ENCODE results near the gene TAX1BP3.
A peak's percentile ranks its signal among the peaks of the same experiment; 100 is the strongest.
"Not testable (repeated sequence)": the region's sequence is repeated elsewhere in the genome, so short reads cannot be mapped to it uniquely, and the experiment has no call there.

Gene TAX1BP3

GRCh38 chr17:3704931-3705717, 36.7 kb upstream of the TAX1BP3 start:
- DNase-seq (ENCODE audit: low spot score): no peak
- no peak for TF ChIP-seq CTCF (IDR thresholded peaks at IDR 0.05; ENCODE audit: borderline replicate concordance, control extremely low read depth, extremely low read depth, insufficient read depth, missing control alignments)
- in situ Hi-C loops (cut with MboI; ENCODE audit: low sequenced_read_pairs, unreplicated experiment): no loop called here

GRCh38 chr17:3702041-3702539, 33.7 kb upstream of the TAX1BP3 start:
- in situ Hi-C loops (cut with MboI; ENCODE audit: low sequenced_read_pairs, unreplicated experiment): not testable (repeated sequence)

GRCh38 chr17:3699951-3700350, 31.6 kb upstream of the TAX1BP3 start:
- in situ Hi-C loops (cut with MboI; ENCODE audit: low sequenced_read_pairs, unreplicated experiment): no loop called here
- TF ChIP-seq CTCF (IDR thresholded peaks at IDR 0.05; ENCODE audit: borderline replicate concordance, control extremely low read depth, extremely low read depth, insufficient read depth, missing control alignments): no peak
- no peak for DNase-seq (ENCODE audit: low spot score)

More at GRCh38 chr17:3702041-3702539, 33.7 kb upstream of the TAX1BP3 start:
- not testable (repeated sequence) for DNase-seq (ENCODE audit: low spot score)

GRCh38 chr17:3698139-3698538, 29.8 kb upstream of the TAX1BP3 start:
- DNase-seq (ENCODE audit: low spot score): no peak
- in situ Hi-C loops (cut with MboI; ENCODE audit: low sequenced_read_pairs, unreplicated experiment): no loop called here
- no peak for TF ChIP-seq CTCF (IDR thresholded peaks at IDR 0.05; ENCODE audit: borderline replicate concordance, control extremely low read depth, extremely low read depth, insufficient read depth, missing control alignments)

GRCh38 chr17:3697103-3697476, 28.7 kb upstream of the TAX1BP3 start:
- TF ChIP-seq CTCF (IDR thresholded peaks at IDR 0.05; ENCODE audit: borderline replicate concordance, control extremely low read depth, extremely low read depth, insufficient read depth, missing control alignments): no peak
- no peak for DNase-seq (ENCODE audit: low spot score)

GRCh38 chr17:3695723-3696411, 27.5 kb upstream of the TAX1BP3 start, which contains the start of gene P2RX5:
P2RX5 (minus strand) TSS chr17:3696155; CDS start chr17:3696005, 150 bp downstream.
- TF ChIP-seq CTCF (IDR thresholded peaks at IDR 0.05; ENCODE audit: borderline replicate concordance, control extremely low read depth, extremely low read depth, insufficient read depth, missing control alignments): no peak
- in situ Hi-C loops (cut with MboI; ENCODE audit: low sequenced_read_pairs, unreplicated experiment): no loop called here
- DNase-seq (ENCODE audit: low spot score): peak; percentile 69

More at GRCh38 chr17:3697103-3697476, 28.7 kb upstream of the TAX1BP3 start:
- in situ Hi-C loops (cut with MboI; ENCODE audit: low sequenced_read_pairs, unreplicated experiment): no loop called here
